Fibroblast of lung (primary cell): ENCODE results near the gene FTO.

ENCODE experiments used
- EZH2 ChIP-seq: IDR thresholded peaks from 2 replicates; pipeline ENCODE4 v1.5.1; 2012; ENCODE audit warnings: low read length, control low read depth, mild to moderate bottlenecking; ENCODE audit errors: missing control alignments
- TF ChIP-seq, protein P1 (sequence below), 2 donors: IDR thresholded peaks in 1 of 2; conservative IDR thresholded peaks in 1 of 2; 1 replicate in 1 of 2; 2 replicates in 1 of 2; pipeline ENCODE4 v1.5.1; 2011 to 2012; ENCODE audit warnings: low read length in 2 of 2, control low read depth in 1 of 2, inconsistent platforms in 1 of 2, low read depth in 1 of 2, mild to moderate bottlenecking in 1 of 2

GRCh38 chr16:54180421-54181359 lies 476.7 kb downstream of the FTO start:
- TF ChIP-seq, protein P1, sequence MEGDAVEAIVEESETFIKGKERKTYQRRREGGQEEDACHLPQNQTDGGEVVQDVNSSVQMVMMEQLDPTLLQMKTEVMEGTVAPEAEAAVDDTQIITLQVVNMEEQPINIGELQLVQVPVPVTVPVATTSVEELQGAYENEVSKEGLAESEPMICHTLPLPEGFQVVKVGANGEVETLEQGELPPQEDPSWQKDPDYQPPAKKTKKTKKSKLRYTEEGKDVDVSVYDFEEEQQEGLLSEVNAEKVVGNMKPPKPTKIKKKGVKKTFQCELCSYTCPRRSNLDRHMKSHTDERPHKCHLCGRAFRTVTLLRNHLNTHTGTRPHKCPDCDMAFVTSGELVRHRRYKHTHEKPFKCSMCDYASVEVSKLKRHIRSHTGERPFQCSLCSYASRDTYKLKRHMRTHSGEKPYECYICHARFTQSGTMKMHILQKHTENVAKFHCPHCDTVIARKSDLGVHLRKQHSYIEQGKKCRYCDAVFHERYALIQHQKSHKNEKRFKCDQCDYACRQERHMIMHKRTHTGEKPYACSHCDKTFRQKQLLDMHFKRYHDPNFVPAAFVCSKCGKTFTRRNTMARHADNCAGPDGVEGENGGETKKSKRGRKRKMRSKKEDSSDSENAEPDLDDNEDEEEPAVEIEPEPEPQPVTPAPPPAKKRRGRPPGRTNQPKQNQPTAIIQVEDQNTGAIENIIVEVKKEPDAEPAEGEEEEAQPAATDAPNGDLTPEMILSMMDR (conservative IDR thresholded peaks at IDR 0.05 in 1 of 2, IDR thresholded peaks at IDR 0.05 in 1 of 2; ENCODE audit: low read depth in 1 of 2, low read length in 2 of 2): no peak
- no peak for TF ChIP-seq EZH2
